Neural cell (in vitro differentiated cells): ENCODE results near the gene CCDC136. TPM values are rescaled to one million over a fixed set of nuclear protein-coding genes. Genes with fewer than 3 reads are reported as not detected.

ENCODE experiments used
- H2AFZ ChIP-seq: fragments of 200-600, 300-800 bp; sonication (generic), shearing (Covaris generic); 2 replicates; pipeline ENCODE4 v1.6.0; 2014; ENCODE audit warnings: low read depth, mild to moderate bottlenecking, antibody characterized with exemption, low read length, moderate library complexity
- H3F3A ChIP-seq: fragments of 200-600 bp; shearing (Covaris generic); 2 replicates; pipeline ENCODE4 v1.6.1; 2016; ENCODE audit warnings: mild to moderate bottlenecking, moderate library complexity, mixed read lengths, antibody characterized with exemption, low read length; ENCODE audit not compliant: insufficient read depth, poor library complexity, severe bottlenecking
- H3K27ac ChIP-seq: fragments of 200-600, 300-800 bp; sonication (generic), shearing (Covaris generic); 2 replicates; pipeline ENCODE4 v1.5.1; 2014; ENCODE audit warnings: mild to moderate bottlenecking, low read length, moderate library complexity
- H3K27me3 ChIP-seq: fragments of 300-800, 200-600 bp; sonication (generic), shearing (Covaris generic); 2 replicates; pipeline ENCODE4 v1.6.0; 2014; ENCODE audit warnings: mild to moderate bottlenecking, low read depth, low read length, moderate library complexity; ENCODE audit not compliant: insufficient read depth
- H3K36me3 ChIP-seq: fragments of 300-800, 200-600 bp; sonication (generic), shearing (Covaris generic); 2 replicates; pipeline ENCODE4 v1.5.1; 2014; ENCODE audit warnings: mild to moderate bottlenecking, antibody characterized with exemption, low read length, moderate library complexity; ENCODE audit not compliant: insufficient read depth
- H3K4me2 ChIP-seq: fragments of 300-800, 200-600 bp; sonication (generic), shearing (Covaris generic); 2 replicates; pipeline ENCODE4 v1.6.0; 2014; ENCODE audit warnings: mild to moderate bottlenecking, low read length
- H3K4me3 ChIP-seq: fragments of 300-800, 200-600 bp; sonication (generic), shearing (Covaris generic); 2 replicates; pipeline ENCODE4 v1.5.1; 2014; ENCODE audit warnings: mild to moderate bottlenecking, low read length, moderate library complexity
- H3K79me2 ChIP-seq: fragments of 200-600 bp; shearing (Covaris generic); replicated peaks from 2 replicates; pipeline ENCODE4 v1.6.0; 2014; ENCODE audit warnings: mild to moderate bottlenecking, low read length, moderate library complexity; ENCODE audit not compliant: insufficient read depth
- H3K9ac ChIP-seq: fragments of 300-800, 200-600 bp; sonication (generic), shearing (Covaris generic); 2 replicates; pipeline ENCODE4 v1.6.1; 2016; ENCODE audit warnings: mild to moderate bottlenecking, low read length, mixed read lengths
- H3K9me2 ChIP-seq: fragments of 200-600 bp; shearing (Covaris generic); 2 replicates; pipeline ENCODE4 v1.6.1; 2016; ENCODE audit warnings: mild to moderate bottlenecking, low read length, mixed read lengths; ENCODE audit not compliant: insufficient read depth
- H3K9me3 ChIP-seq: fragments of 200-600, 300-800 bp; sonication (generic), shearing (Covaris generic); 2 replicates; pipeline ENCODE4 v1.6.1; 2016; ENCODE audit warnings: mild to moderate bottlenecking, mixed run types, low read length, moderate library complexity, mixed read lengths
- H4K20me1 ChIP-seq: fragments of 200-600 bp; shearing (Covaris generic); 2 replicates; pipeline ENCODE4 v1.6.1; 2016; ENCODE audit warnings: mild to moderate bottlenecking, mixed run types; ENCODE audit not compliant: insufficient read depth
- CTCF ChIP-seq: fragments of 450-650 bp; IDR thresholded peaks from 2 replicates; pipeline ENCODE4 v1.5.1; 2014; ENCODE audit warnings: antibody characterized with exemption, mild to moderate bottlenecking, moderate library complexity; ENCODE audit not compliant: poor library complexity, severe bottlenecking
- EP300 ChIP-seq: fragments of 450-650 bp; conservative IDR thresholded peaks from 2 replicates; pipeline ENCODE4 v1.6.1; 2014; ENCODE audit warnings: antibody characterized with exemption, mild to moderate bottlenecking, moderate library complexity; ENCODE audit not compliant: poor library complexity, severe bottlenecking
- EZH2 ChIP-seq: fragments of 200-600, 300-800 bp; shearing (Covaris generic), sonication (generic); IDR thresholded peaks from 2 replicates; pipeline ENCODE4 v1.6.1; 2014; ENCODE audit warnings: antibody characterized with exemption, low read length, borderline replicate concordance, mild to moderate bottlenecking; ENCODE audit not compliant: insufficient read depth, poor library complexity, severe bottlenecking
- MXI1 ChIP-seq: fragments of 450-650 bp; conservative IDR thresholded peaks from 2 replicates; pipeline ENCODE4 v1.6.1; 2014; ENCODE audit warnings: antibody characterized with exemption, mild to moderate bottlenecking; ENCODE audit not compliant: poor library complexity, severe bottlenecking
- POLR2AphosphoS5 ChIP-seq: IDR thresholded peaks from 2 replicates; pipeline ENCODE4 v1.6.1; 2012
- RAD21 ChIP-seq: fragments of 450-650 bp; conservative IDR thresholded peaks from 2 replicates; pipeline ENCODE4 v1.6.1; 2014; ENCODE audit warnings: antibody characterized with exemption, mild to moderate bottlenecking, moderate library complexity
- REST ChIP-seq: IDR thresholded peaks from 2 replicates; pipeline ENCODE4 v1.6.1; 2012; ENCODE audit warnings: borderline replicate concordance
- SMC3 ChIP-seq: fragments of 450-650 bp; conservative IDR thresholded peaks from 2 replicates; pipeline ENCODE4 v1.6.1; 2014; ENCODE audit warnings: antibody characterized with exemption, mild to moderate bottlenecking, moderate library complexity; ENCODE audit not compliant: poor library complexity
- TAF1 ChIP-seq: IDR thresholded peaks from 2 replicates; pipeline ENCODE4 v1.6.1; 2012; ENCODE audit warnings: low read depth
- polyA plus RNA-seq: library from polyadenylated mRNA; depleted of rRNA; stranded (reverse); fragments of >200 nt; gene quantifications from 2 replicates; pipeline ENCODE4 v1.2.3, GENCODE V29; 2014

Gene CCDC136
- polyA plus RNA-seq, 1 donor from 2014 or later: 42.5 TPM

GRCh38 chr7:128794020-128794419 is 2.3 kb downstream of the CCDC136 start:
- Histone ChIP-seq H3F3A (no peaks in the 10 kb centered on the region), H3K4me3 (no peak overlapping the region), H3K36me3 (no peaks in the 10 kb centered on the region), H4K20me1 (no peaks in the 10 kb centered on the region), H2AFZ (no peak overlapping the region), H3K4me2 (no peak overlapping the region), H3K9me3 (no peaks in the 10 kb centered on the region), H3K9me2 (no peaks in the 10 kb centered on the region), H3K9ac (no peak overlapping the region), H3K79me2 (peaks cover 6% of the 10 kb centered on the region), H3K27ac (no peak overlapping the region), H3K27me3 (no peaks in the 10 kb centered on the region)
- TF ChIP-seq EZH2 (no peak), REST (no peak), TAF1 (no peak), MXI1 (no peak), CTCF (no peak), EP300 (no peak), POLR2AphosphoS5 (no peak), RAD21 (no peak), SMC3 (no peak)

- Histone ChIP-seq H3K4me3 (no peak overlapping the region), H4K20me1 (no peaks in the 10 kb centered on the region), H3K9me2 (no peaks in the 10 kb centered on the region), H3K27ac (no peak overlapping the region), H3K79me2 (peaks cover 6% of the 10 kb centered on the region), H3F3A (no peaks in the 10 kb centered on the region), H3K27me3 (no peaks in the 10 kb centered on the region), H2AFZ (no peak overlapping the region), H3K4me2 (no peak overlapping the region), H3K36me3 (no peaks in the 10 kb centered on the region), H3K9ac (no peak overlapping the region), H3K9me3 (no peaks in the 10 kb centered on the region)
- TF ChIP-seq TAF1 (no peak), POLR2AphosphoS5 (no peak), RAD21 (no peak), SMC3 (no peak), CTCF (no peak), EZH2 (no peak), EP300 (no peak)
Observed at GRCh38 chr7:128794436-128794835, 2.7 kb downstream of the CCDC136 start.
